Stimulated activated CD4-positive, alpha-beta T cell treated with anti-CD3 and anti-CD28 coated beads, Interleukin-1b, Interleukin-23, amount 100 ng/mL, for 48 hours (primary cell): ENCODE data around the gene CXCR6.

Experiments used
- DNase-seq: peaks from one replicate; pipeline ENCODE4 v3.0.0-alpha.2; 2020

CXCR6 gene

DNA sequence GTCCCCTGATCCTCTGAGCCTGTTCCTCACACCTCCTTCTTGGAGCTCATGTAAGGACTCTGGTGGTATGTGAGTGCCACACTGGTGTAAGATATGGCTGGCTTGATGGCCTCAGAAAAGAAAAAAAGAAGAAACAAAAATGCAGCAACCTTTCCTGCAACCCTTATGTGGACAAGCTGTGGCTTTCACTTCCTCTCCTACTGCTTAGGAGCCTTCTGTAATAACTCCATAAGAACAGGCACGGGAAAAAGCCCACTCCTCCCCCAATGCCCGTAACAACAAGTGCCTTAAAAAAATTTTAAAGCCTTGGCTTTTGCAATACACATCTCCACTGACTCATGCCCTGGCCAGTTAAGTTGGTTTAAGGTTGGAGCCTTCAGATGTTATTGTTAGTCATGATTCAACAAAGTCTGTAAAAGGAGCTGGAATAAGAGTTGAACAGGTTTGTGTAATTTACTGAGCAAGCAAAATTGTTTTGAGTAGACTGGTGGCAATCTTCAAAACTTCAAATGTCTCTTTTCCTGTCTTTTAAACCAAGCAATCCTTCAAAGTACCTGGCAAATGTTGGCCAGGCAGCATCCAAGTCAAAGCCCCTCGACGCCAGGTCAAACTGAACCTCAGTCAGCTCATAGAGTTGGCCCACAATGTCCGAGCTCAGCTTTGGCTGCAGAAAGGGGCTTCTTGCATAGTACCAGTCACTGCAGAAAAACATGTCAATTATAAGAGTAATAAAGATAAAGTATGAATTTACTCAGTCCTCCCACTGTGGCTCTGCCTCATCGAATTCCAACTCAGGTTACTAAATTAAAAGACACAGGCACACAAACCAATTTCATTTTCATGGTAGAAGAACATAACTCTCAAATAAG lies 29.5 kb downstream of the CXCR6 start:
- no peak for DNase-seq

GRCh38 chr3:45974686-45975085 lies 31.4 kb downstream of the CXCR6 start:
- DNase-seq: no peak

DNA sequence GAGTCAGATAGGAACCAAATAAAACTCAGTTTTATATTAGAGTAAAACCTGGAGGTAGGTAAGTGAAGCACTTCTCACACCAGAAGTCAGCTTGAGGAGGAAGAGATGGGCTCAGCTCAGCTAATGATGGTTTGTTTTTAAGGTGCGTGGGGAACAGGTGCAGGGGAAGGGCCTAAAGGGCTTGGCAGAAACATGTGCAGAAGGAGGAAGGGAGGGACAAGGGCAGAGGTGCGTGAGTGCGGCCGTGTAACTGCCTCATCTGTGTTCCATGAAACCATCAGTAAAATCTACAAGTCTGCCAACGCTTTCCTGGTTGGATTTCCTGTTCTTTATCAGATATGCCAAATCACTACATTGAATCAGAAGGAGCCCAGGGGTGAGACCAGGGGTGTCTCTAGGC lies 32.4 kb downstream of the CXCR6 start:
- no peak for DNase-seq

- DNase-seq: no peak
Measured at GRCh38 chr3:45976191-45977091, 33.2 kb downstream of the CXCR6 start.

DNA sequence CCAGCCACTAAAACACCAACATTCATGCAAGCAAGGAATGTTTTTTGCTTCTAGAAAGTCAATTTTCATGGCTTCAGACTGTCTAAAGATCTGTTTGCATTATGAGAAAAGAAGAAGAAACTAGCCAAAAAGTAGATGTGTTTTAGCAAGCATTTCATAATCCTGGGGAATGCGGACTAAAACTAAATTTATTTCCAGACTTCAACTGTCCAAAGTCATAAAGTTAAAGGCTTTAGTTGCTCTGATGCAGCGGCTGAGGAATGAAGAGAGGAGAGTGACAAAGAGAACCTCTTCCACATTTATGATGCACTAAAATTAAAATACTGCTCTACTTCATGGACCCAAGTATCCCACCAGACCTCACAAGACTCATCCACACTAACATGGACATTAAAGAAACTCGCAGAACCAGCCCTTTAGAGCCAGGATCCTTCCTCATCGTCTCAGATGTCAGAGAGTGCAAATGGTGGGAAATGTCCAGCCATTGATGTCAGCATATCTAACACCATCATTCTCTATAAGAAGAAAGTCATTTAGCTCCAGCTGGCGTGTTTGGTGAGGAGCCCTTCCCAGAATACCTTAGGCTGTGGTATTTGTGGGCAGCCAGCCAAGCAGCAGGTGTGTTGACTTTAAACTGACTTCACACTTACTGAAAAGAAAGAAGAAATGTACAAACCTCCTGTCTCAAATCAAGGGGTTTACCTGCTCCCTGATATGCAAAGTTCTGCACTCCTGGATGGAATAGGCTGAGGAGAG lies 34.9 kb downstream of the CXCR6 start:
- DNase-seq: peak; percentile 78

GRCh38 chr3:45979378-45979777 lies 36.1 kb downstream of the CXCR6 start:
- no peak for DNase-seq

DNA sequence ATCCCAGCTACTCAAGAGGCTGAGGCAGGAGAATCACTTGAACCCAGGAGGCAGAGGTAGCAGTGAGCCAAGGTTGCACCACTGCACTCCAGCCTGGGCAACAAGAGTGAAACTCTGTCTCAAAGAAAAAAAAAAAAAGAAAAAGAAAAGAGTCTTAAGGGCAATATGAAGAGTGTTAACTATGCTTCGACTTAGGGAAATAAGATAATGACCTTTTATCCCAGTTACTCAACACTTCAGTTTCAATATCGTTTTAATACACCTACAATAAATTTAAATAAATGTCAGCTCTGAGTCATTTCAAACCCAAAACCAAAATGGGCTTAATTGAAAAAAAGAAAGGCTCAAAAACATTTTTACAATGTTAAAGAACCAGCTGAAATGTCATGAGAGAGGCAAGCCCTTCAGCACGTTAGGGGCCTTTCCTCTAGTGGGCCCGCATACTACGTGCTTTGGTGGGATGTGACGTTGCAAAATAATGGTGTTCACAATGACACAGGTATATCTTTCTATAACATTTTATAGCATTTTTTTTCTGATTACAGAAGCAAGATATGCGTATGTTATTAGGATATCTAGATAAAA lies 37.1 kb downstream of the CXCR6 start:
- no peak for DNase-seq

DNA sequence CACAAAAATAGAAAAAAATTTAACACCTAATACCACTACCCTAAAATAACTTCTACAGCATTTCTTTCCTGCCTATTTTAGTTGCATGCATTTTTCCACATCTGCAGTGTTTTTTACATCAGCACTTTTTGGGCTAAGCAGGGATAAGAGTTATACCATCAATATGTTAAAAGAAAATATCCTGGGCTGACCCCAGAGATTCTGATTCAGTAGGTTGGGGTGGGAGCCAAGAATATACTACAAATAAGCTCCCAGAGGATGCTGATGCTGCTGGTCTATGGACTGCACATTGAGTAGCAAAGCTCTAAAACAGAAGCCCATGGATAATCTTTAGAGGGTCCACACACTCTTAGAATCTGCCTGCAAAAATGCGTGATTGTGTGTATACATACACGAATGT lies 37.6 kb downstream of the CXCR6 start:
- no peak for DNase-seq

GRCh38 chr3:45981346-45982074 lies 38.2 kb downstream of the CXCR6 start:
- no peak for DNase-seq

DNA sequence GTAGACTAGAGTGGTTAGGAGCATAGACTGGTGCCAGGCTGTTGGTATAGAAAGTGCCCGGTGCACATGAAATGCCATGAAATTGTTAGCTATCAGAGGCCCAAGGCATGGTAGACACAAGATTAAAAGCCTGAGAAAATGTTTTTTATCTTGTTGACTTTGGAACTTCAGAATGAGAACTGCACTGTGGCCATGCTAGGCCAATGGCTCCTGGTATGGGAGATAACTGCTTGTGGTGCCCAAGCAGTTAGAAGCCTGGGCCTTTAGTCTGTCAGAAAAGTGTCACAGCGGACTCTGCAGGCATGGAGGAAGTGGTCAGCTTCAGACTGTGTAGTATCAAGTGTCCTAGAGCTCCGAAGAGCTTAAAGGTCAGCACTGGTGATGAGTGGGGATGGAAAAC lies 40.5 kb downstream of the CXCR6 start:
- no peak for DNase-seq

DNA sequence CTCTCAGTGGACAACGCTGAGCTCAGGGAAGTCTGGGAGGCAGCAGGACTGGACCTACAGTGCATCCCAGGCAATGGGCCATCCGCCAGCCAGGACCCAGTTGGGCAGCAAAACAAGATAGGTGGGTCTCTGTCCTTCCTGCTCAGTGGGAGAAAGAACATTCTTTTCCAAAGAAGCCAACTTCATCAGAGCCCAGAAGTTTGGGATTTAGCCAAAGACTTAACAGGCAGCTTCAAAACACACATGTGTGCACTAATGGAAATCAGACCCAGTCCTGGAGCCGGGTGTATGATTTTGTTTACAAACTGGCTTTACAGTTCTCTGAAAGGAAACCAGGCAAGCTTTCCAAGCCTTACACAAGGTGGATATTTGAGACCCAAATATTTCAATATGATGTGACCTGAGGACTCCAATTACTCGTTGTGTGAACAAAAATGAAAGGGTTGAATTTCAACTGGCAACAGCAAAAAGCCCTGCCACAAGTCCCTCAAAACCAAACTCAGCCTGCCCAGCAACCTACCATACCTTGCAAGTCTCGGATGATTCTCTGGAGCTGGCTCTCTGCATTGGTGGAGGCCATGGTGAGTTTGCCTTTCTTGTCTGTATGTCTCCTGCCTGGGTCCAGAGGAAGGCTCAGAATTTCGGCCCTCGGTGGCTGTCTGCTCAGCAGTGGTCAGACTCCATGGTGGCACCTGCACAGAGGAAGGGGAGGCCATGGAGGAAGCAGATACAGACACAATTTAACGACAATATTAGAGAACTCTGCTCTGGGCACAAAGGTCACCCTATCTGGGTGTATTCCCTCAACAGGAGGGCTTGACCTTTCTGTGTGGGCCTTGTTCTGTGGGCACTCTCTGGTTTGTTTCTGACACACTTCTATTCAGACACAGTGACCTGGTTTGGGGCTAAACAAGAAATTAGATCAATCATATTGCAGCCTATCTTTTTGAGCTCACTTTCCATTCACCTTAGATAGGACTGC lies 41.4 kb downstream of the CXCR6 start:
- no peak for DNase-seq

DNA sequence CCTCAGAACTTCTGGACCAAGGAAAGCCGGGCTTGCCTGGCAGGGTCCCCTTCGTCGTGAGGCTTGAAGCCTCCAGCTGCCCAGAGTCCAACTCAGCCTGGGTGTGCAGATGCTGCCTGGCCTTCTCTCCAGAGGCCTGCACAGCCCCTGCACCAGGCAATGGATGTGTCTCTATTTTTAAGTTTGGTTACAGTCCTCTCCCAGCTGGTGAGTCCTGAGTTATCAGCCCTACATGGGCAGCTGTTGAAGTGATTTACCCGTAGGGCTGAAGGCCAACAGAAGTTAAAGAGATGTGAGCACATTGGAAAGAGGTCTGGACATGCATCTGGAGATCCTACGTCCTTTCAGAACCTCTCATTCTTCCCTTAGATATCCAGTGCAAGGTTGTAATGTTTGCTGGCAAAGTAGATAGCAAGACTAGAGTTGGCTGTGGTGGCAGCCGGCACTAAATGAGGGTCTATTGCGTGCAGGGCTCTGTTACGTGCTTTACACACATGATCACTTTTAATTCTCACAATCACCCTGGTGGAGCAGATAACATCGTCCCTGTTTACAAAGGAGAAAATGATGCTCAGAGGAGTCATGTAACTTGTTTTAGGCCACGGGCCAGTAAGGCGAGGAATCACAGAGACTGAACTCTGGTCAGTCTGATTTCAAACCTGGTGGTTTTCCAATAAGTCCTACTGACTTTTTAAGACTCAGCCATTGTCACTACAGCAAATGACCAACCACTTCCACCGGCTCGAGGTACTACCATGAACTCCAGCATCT lies 42.5 kb downstream of the CXCR6 start:
- DNase-seq: no peak

DNA sequence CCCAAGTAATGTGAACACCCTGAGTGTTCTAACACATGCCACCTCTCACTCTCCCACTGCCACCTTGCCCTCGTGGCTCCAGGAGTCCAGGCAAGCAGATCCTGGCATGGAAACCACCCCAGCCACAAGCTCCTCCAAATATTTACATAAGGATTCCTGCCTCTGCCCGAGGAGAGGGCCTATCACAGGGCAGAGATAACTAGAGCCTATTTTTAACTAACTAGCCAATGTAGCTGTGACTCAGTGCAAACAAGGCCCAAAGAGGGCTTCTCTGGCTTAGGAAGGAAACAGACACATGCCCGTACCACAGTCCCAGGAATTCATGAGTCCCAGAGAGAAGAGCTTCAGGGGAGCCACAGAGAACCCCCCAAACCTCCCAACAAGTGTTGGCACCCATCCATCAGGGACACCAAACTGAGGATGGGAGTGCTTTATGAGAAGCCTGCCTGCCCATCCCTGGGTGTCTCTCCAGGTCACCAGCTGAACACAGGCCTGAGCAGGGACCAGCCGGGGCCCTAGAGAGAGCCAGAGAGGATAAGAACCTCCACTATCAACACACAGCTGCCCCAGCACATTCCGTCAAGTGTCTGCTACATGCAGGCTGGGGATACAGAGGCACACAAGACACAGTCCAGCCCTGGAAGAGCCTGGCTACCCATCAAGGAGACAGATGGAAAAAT lies 43.2 kb downstream of the CXCR6 start:
- no peak for DNase-seq

DNA sequence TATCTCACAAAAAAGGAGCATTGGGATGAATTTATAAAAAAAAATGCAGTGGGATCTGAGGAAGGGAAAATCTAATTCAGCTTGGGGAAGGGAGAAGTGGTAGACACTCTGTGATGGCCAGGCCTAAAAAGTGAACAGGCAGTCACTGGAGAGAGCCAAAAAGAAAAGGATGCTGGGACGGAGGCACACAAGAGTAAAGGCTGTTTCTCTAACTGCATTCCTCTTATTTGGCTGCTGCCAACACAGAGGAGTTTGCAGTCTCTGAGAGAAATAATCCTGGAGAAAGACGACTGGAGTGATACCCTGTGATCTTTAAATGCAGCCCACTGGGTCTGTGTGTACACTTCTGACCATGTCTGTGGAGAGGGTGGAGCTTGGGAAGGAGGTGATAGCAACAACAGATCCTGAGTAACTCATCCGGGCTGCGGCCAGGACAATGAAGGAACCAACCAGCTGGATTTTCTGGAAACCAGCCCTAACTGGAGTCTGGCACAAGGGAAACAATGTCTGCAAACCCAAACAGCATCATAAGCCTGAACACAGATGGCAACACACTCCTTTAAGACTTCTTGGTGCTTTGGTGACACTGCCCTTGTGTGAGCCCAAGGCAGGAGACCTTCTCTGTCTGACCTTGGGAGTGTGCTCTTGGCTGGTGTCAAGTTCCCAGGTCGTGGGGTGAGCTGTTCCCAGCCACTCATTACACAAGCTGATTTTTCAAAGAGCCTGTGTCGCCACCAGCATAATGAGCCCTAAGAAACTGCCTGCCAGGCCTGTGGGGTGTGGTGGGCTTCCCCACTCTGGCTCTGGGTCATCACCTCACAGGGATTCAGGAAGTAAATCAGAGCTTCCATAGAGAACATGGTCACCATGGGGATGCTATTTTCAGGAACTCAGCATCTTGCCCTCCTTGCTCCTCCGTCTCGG lies 44.4 kb downstream of the CXCR6 start:
- no peak for DNase-seq

DNA sequence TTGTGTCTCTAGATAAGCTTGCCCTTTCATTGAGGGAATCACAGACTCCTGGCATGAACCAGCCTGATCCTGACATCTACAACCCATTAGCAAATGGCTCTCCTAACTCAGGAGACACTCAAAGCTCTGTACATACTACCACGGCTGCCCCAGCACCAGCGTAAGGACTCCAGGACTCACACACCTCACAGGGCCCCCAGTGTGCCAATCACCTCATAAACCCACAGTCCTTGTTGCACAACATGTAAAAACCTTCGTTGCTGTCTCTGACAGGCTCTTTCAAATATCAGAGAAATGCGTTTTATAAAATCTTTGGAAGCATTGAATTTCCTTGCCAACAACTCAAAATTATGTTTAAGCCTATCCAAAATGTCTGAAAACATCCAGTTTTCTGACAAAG lies 45.1 kb downstream of the CXCR6 start:
- no peak for DNase-seq

GRCh38 chr3:45988804-45989203 lies 45.5 kb downstream of the CXCR6 start:
- DNase-seq: no peak

DNA sequence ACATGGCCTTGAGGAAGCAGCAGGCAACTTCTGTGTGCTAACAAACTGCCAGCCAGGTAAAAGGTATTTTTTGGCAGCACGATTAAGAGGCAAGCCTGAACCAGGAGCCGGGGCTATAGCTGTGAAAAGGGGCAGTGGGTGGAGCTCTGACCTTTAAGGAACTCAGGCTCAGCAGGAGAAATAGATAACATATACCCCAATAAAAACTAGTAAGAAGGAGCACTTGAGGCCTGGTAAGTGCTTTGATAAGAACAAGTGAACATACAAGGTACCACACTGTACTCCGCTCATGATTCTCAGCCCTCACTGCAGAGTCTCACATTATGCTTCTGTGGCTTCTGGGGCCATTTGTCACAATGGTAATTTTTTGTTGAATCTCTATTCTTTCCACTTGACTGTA lies 46.9 kb downstream of the CXCR6 start:
- no peak for DNase-seq

GRCh38 chr3:45991341-45991740 lies 48.1 kb downstream of the CXCR6 start:
- no peak for DNase-seq
